ENCODE measurements around the gene ACIN1. TPM values are rescaled to one million over a fixed set of nuclear protein-coding genes. Genes with fewer than 3 reads are reported as not detected.

The ACIN1 gene
- total and polyA plus RNA-seq, 9 of the 15 experiments (the other 6 are each of a cell fraction or from before 2014, with no cell fraction given) = 5.0 to 196 (median 129) TPM

- TF ChIP-seq POLR2B (IDR thresholded peaks at IDR 0.05; ENCODE audit: low read depth, partially characterized antibody) (peak; percentile 61), NR2C2 (CRISPR knock-in tag; IDR thresholded peaks at IDR 0.05) (no peak), NR2C2 (tag; IDR thresholded peaks at IDR 0.05) (peak; percentile 3; the same call in 1 of the 2 replicates), ZFP1 (CRISPR knock-in tag; IDR thresholded peaks at IDR 0.05) (no peak), ELK3 (CRISPR knock-in tag; IDR thresholded peaks at IDR 0.05) (no peak), ARNT (IDR thresholded peaks at IDR 0.05) (peak in 1 of 2 experiments; percentile 41; a peak in 3 of 4 replicates), CCNT2 (IDR thresholded peaks at IDR 0.05; ENCODE audit: borderline replicate concordance, extremely low read depth, insufficient read length, low read depth, low read length) (peak; percentile 82), PRMT5 (CRISPR knock-in tag; IDR thresholded peaks at IDR 0.05) (no peak), ARID3A (IDR thresholded peaks at IDR 0.05; ENCODE audit: borderline replicate concordance, low read depth, low read length) (no peak)
Observed at GRCh38 chr14:23009939-23010726, 84.8 kb downstream of the ACIN1 start, which contains the start of gene C14orf93 (continued).

Data from K562 (cell line).